ENCODE data around the gene TUBA8.
"Not testable (repeated sequence)": the region's sequence is repeated elsewhere in the genome, so short reads cannot be mapped to it uniquely, and the experiment has no call there.

DNA sequence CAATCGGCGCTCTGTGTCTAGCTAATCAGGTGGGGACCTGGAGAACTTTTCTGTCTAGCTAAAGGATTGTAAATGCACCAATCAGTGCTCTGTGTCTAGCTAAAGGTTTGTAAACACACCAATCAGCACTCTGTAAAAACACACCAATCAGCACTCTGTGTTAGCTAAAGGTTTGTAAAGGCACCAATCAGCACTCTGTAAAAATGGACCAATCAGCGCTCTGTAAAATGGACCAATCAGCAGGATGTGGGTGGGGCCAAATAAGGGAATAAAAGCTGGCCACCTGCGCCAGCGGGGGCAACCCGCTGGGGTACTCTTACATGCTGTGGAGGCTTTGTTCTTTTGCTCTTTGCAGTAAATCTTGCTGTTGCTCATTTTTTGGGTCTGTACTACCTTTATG, 30.4 kb downstream of the TUBA8 start:
- TF ChIP-seq, protein P1, sequence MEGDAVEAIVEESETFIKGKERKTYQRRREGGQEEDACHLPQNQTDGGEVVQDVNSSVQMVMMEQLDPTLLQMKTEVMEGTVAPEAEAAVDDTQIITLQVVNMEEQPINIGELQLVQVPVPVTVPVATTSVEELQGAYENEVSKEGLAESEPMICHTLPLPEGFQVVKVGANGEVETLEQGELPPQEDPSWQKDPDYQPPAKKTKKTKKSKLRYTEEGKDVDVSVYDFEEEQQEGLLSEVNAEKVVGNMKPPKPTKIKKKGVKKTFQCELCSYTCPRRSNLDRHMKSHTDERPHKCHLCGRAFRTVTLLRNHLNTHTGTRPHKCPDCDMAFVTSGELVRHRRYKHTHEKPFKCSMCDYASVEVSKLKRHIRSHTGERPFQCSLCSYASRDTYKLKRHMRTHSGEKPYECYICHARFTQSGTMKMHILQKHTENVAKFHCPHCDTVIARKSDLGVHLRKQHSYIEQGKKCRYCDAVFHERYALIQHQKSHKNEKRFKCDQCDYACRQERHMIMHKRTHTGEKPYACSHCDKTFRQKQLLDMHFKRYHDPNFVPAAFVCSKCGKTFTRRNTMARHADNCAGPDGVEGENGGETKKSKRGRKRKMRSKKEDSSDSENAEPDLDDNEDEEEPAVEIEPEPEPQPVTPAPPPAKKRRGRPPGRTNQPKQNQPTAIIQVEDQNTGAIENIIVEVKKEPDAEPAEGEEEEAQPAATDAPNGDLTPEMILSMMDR (IDR thresholded peaks at IDR 0.05; ENCODE audit: low read length) = not testable (repeated sequence)
- TF ChIP-seq EZH2 (IDR thresholded peaks at IDR 0.05; ENCODE audit: borderline replicate concordance, low read length) = not testable (repeated sequence)
